ENCODE data around the gene PHF2. TPM values are rescaled to one million over a fixed set of nuclear protein-coding genes. Genes with fewer than 3 reads are reported as not detected.

PHF2 gene
- total RNA-seq, 1 experiment from 2014 or later, result 17.4 TPM

- no peaks in the 10 kb centered on the region for H3K9me3 ChIP-seq (ENCODE audit: control insufficient read depth, low read depth, low read length)
- no peak for DNase-seq
- no peaks in the 10 kb centered on the region for H3K79me1 ChIP-seq (ENCODE audit: insufficient read depth, low read depth, low read length, poor library complexity, severe bottlenecking)
- no peak overlapping the region for H3K4me2 ChIP-seq (ENCODE audit: insufficient read depth, insufficient read length, low read length)
- peaks cover 3 to 14% of the 10 kb centered on the region in 2 experiments; a peak in 3 of 4 replicates for H3K4me1 Mint-ChIP-seq
- H3K79me2 ChIP-seq (ENCODE audit: insufficient read depth, low read length), result peaks cover 2% of the 10 kb centered on the region; the same call in 1 of the 2 replicates
- peak overlapping the region; percentile 2 for H4K5ac ChIP-seq (ENCODE audit: insufficient read length, low read depth, low read length)
- H3K27me3 Mint-ChIP-seq (ENCODE audit: low read depth), result no peaks in the 10 kb centered on the region
- no peak overlapping the region for H3K27ac ChIP-seq (ENCODE audit: insufficient read length, low read depth, low read length)
- H2BK120ac ChIP-seq (ENCODE audit: low read depth, low read length, poor library complexity, severe bottlenecking), result no peak overlapping the region
- peaks cover 6 to 16% of the 10 kb centered on the region in 2 experiments; a peak in 4 of 5 replicates for H3K9me3 Mint-ChIP-seq
- no peak overlapping the region for H3K27ac Mint-ChIP-seq
- H4K8ac ChIP-seq (replicated peaks; ENCODE audit: insufficient read length, low read depth, low read length), result no peak overlapping the region
- no peak overlapping the region for H3K23ac ChIP-seq (ENCODE audit: insufficient read length, low read depth, low read length)
- H2BK15ac ChIP-seq (ENCODE audit: low read depth, low read length), result no peak overlapping the region
- TF ChIP-seq CTCF (conservative IDR thresholded peaks at IDR 0.05), result no peak
- H2BK20ac ChIP-seq (ENCODE audit: low read depth, low read length, poor library complexity, severe bottlenecking), result no peak overlapping the region
- H2AFZ ChIP-seq (ENCODE audit: low read length), result no peak overlapping the region
- no peak overlapping the region for H2BK12ac ChIP-seq (ENCODE audit: insufficient read length, low read depth, low read length)
- no peak overlapping the region for H3K56ac ChIP-seq (ENCODE audit: insufficient read length, low read depth, low read length)
- no peak overlapping the region for H3K9ac ChIP-seq (ENCODE audit: extremely low read depth, insufficient read length, low read length)
- no peak overlapping the region for H3K4me3 Mint-ChIP-seq
- H3K18ac ChIP-seq (ENCODE audit: insufficient read length, low read depth, low read length), result no peak overlapping the region
- no peak overlapping the region for H4K91ac ChIP-seq (ENCODE audit: insufficient read length, low read depth, low read length)
- peaks cover 4 to 14% (median 14%) of the 10 kb centered on the region in 3 experiments; a peak in 6 of 7 replicates for H3K36me3 Mint-ChIP-seq (ENCODE audit: insufficient read depth in 1 of 3, low read depth in 3 of 3)
- no peak overlapping the region for H3K4ac ChIP-seq (ENCODE audit: low read depth, low read length)
- H2AK5ac ChIP-seq (ENCODE audit: insufficient read length, low read length), result no peak overlapping the region
- H4K20me1 ChIP-seq (ENCODE audit: control insufficient read depth, insufficient read depth, insufficient read length), result peaks cover 4% of the 10 kb centered on the region
- 0 out of 2 replicates have a peak, but pooled peaks cover 2% of the 10 kb centered on the region for H3K27me3 ChIP-seq (ENCODE audit: insufficient read depth, low read length)
- no peaks in the 10 kb centered on the region for H3K23me2 ChIP-seq (ENCODE audit: insufficient read length, low read depth, low read length, poor library complexity, severe bottlenecking)
- WGBS (ENCODE audit: extremely low coverage, insufficient read length, low lambda C conversion rate), result 100% methylated on average over 5 of the region's 6 CpGs
- H3K4me1 ChIP-seq (ENCODE audit: insufficient read depth, low read length), result no peaks in the 10 kb centered on the region
- H3T11ph ChIP-seq (ENCODE audit: low read length), result no peak overlapping the region
- H2BK5ac ChIP-seq (ENCODE audit: insufficient read length, low read length), result no peak overlapping the region
- no peak overlapping the region for H3K14ac ChIP-seq (ENCODE audit: insufficient read depth, low read length)
These were observed 48.0 kb downstream of the PHF2 start for GRCh38 chr9:93624431-93624834.

Data from H9 (cell line).